Stimulated activated CD4-positive, alpha-beta T cell treated with anti-CD3 and anti-CD28 coated beads, Interleukin-1b, Interleukin-23, amount 100 ng/mL, for 4 hours (primary cell): ENCODE data around the gene RAP1A.
"Not testable (repeated sequence)": the region's sequence is repeated elsewhere in the genome, so short reads cannot be mapped to it uniquely, and the experiment has no call there.

Experiments used
- DNase-seq, 2 donors: peaks; one replicate each; pipeline ENCODE4 v3.0.0-alpha.2; 2020; ENCODE audit warnings: low read depth in 2 of 2

Gene RAP1A

GRCh38 chr1:111736548-111737215 lies 117.1 kb downstream of the RAP1A start:
- no peak for DNase-seq

GRCh38 chr1:111737216-111738132 lies 117.9 kb downstream of the RAP1A start:
- no peak for DNase-seq

- no peak for DNase-seq
Observed at GRCh38 chr1:111738133-111738435, 118.5 kb downstream of the RAP1A start.

DNA sequence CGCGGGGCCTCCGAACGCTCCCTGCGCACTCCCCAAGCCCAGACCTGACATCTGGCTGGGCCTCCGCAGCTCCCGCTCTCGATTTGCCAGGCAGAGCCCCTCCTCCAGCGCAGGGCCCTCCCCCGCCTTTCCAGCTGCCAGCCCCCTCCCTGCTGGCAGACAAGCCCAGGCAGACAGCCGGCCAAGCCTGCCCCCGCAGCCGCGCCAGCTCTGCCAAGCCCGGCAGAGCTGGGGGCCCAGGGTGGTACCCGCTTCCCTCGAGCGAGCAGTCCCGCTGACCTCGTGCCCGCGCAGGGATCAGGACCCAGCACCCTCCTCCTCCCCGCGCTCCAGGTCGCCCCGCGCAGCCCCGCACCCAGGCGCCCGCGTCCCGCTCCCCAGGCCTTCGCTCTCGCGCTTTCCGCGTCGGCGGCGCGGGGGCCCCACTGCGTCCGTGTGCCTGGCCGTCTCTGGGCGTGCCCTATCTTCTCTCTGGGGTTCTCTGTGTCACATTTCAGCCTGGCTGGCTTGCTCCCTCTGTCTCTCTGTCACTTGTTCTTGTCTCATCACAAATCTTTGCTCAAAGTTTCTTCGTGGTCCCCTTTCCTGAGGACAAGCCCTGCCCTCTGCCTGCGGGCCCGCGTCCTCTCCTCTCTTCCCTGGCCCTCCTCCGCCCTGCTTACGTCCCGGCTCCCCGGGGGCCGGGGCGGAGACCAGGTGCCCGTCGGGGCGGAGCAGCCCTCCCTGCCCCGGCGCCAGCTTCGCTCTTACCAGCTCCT lies 119.0 kb downstream of the RAP1A start:
- DNase-seq = peak in 1 of 2 donors; percentile 16

GRCh38 chr1:111739194-111739924 lies 119.8 kb downstream of the RAP1A start, which contains the start of gene INKA2:
Gene INKA2, minus strand, starts transcription at chr1:111739395. Its CDS starts 153 bp downstream, at chr1:111739242.
- peak; percentile 42 to 64 for DNase-seq

DNA sequence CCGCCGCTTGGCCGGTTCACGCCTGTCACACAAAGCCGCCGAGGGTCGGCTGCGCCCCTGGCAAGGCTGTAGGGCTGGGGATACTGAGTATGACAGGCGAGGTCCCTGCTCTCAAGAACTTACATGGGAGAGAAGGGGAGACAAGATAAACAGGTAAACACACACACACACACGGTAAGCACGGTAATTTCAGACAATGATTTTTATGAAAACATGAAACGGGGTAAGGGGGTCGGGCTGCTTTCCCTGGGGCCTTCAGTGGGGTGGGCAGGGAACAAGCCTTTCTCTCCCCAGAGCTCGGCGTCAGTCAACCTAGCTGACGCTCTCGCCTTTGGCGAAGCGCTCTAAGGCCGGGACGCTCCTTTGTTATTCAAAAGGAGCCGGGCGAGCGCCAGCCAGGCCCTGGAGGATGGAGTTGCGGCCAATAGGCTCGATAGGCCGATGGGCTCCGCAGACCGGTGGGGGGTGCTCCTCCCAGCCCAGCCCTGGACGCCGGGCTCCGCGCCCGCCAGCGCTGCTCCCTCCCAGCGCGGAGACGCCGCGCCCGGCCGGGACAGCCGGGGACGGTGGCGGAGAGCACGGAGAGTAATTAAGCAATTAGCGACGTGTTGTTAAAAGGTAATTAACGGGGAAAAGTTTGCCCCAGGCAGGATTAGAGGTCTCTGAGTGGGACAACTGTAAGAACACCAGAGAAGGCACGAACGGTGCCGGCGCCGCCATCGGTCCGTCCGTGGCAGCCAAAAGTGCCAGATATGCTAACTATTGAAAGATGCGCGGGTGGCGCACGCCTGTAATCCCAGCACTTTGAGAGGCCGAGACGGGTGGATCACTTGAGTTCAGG lies 120.6 kb downstream of the RAP1A start:
- DNase-seq = peak in 1 of 2 donors; percentile 8

GRCh38 chr1:111742292-111742691 lies 122.7 kb downstream of the RAP1A start:
- not testable (repeated sequence) for DNase-seq

GRCh38 chr1:111742938-111743549 lies 123.5 kb downstream of the RAP1A start:
- DNase-seq = no peak

DNA sequence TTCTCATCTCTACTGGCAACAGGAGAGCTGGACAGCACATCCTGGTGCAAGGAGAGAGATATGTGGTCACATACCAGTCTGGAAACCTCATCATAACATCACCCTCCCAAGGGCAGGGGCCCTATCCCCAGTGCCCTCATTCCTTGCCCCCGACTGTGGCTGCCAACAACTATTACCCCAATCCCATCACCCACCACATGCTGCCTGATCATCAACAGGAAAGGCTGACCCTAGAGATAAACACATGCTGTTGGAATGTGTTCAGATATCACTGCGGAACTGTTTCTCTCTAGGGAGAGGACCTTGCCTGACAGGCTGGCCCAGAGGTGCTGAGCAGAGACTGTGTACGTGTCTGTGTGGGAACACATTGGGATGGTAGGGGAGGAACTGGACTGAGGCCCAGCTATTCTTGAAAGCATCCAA lies 124.1 kb downstream of the RAP1A start:
- no peak for DNase-seq

GRCh38 chr1:111745675-111746613 lies 126.4 kb downstream of the RAP1A start:
- DNase-seq = no peak

GRCh38 chr1:111746614-111746999 lies 127.0 kb downstream of the RAP1A start:
- no peak for DNase-seq

- peak; percentile 21 to 61 for DNase-seq
Observed at GRCh38 chr1:111747282-111747734, 127.7 kb downstream of the RAP1A start.

DNA sequence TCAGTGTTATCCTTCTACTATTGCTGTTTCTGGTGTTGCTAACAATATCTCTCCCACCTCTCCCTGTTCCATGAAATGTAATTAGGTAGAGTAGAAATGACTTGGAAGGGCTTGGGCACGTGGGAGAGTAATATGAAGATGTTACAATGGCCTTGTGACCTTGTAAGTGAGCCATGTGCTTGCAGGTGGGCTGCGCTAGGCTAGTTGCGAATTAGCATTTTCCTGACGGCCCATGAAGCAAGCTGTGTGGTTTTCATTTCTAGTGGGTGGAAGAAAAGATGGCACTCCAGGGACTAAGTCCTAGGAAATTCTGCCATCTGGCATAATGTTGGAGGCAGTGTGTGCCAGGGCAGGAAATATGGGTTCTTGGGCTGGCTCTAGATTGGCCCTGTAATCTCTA lies 128.4 kb downstream of the RAP1A start:
- no peak for DNase-seq

DNA sequence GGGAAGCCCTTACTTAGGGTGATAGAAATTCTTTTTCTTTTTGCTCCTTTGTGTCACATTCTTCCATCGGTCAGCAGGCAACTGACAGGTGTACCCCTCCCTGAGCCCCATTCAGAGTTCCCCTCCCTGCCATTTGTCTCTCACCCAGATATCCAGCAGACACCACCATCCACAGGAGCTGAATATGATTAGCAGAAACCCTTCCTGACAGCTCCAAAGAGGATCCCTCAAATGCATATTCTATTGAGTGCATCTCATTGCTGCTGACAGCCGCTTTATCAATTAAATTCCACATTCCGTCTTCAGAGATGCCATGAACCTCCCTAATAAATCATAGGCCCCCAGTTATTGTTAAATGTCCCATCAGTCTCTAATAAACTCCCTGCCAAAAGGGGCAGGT lies 130.0 kb downstream of the RAP1A start:
- DNase-seq = no peak

DNA sequence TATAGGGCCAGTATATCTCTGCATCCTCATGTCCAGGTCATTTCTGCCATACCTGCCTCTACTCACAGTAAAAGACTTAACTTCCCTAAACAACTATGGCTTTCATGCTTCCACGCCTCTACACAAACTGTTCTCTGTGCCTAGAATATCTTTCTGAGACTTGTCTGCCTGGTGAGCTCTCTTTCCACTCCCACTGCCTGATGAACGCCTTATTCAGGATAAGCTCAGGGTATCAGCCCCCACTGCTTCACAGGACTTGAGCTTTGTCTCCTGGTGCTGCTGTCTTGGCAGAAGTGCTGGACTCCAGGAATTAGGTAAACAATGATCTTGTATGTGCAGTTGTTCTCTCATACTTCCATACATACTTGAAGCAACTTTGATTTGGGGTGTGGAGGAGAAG lies 131.3 kb downstream of the RAP1A start:
- no peak for DNase-seq

DNA sequence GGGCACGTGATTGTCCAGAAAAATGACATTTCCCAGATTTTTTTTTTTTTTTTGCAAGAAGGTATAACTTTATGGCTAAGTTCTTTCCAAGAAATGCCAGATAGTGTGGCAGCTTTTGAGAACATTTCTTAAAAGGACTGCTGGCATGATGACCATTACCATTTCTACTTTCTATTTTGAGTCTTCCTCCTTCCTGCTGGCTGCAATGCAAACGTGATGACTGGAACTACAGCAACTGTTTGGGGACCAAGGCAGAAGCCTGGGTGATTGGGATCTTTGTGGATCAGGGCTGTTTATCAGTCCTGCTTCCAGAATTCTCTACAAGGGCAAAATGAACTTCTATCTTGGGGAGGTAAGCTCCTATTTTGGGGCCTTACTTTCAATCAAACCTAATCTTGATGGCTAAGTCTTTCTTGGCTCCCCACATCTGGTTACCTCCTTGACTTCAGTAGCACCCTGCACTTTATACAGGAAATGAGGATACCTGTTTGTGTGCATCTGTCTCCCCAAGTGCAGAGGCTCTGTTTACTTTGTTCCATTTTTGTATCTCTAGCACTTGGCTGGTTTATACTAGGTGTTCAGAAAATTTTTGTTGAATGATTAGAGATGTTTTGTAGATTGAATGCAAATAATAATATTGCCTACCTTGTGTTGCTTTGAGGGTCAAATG lies 132.5 kb downstream of the RAP1A start:
- no peak for DNase-seq

DNA sequence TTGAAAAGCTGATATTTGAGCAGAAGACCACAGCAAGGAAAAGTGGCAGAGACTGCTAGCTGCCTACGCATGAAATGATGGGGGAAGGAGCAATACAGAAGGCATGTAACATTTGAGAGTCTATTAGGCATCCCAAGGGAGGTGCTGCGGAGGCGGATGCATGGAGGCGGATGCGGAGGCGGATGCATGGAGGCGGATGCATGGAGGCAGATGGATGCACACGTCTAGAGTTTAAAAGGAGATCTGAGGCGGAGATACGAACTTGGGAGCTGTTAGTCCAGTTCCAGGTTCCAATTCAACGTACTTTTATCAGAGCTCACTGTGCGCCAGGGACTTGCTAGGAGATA lies 135.4 kb downstream of the RAP1A start:
- peak; percentile 15 to 26 for DNase-seq

GRCh38 chr1:111755331-111756123 lies 135.9 kb downstream of the RAP1A start, which contains the start of gene DDX20:
Gene DDX20, plus strand, starts transcription at chr1:111755901. Its CDS starts 24 bp downstream, at chr1:111755925.
- peak; percentile 85 to 89 for DNase-seq
